ENCODE results near the gene RPLP1.

The RPLP1 gene

DNA sequence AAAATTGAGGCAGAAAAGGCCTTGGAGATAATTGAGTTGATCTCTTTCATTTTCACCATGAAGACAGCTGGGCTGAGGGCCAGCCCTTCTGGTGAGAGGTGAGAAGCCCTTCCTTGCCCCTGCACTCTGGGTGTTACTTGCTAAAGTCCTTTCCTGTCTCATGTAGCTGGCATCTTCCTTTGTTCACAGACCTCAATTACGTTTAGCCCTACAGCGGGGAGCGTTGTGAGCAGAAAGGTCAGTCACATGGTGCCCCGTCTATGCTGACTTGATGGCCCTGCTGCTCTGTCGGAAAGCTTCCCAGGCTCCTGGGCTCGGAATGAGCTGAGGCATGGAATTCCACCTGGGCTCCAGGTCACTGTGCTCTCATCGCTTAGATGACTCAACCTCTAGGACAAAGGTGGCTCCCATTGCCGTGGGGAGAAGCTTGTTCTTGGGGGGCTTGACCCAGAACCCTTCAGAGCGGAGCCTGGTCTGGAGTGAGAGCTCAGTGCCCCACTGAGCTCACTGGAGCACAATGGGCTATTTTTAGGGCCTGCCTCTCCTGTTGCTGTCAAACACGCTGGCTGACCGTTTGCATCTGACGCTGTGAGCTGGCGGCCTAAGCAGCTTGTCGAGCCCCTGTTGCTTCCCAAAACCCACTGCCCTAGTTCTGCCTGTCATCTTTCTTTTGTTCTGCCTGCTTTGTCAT is 47.0 kb downstream of the RPLP1 start:
- no peak for DNase-seq

DNA sequence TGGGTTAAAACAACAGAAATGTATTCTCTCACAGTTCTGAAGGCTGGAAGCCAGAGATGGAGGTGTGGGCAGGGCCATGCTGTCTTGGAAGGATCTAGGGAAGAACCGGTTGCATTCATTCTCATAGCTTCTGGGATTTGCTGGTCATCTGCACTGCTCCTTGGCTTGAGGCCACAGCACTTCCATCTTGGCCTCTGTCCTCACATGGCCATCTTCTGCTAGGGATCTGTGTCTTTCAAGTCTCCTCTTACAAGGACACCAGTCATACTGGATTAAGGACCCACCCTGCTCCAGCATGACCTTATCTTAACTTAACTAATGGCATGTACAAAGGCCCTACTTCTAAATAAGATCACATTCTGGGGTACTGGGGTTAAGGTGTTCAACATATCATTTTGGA is 47.7 kb downstream of the RPLP1 start:
- DNase-seq = no peak

DNA sequence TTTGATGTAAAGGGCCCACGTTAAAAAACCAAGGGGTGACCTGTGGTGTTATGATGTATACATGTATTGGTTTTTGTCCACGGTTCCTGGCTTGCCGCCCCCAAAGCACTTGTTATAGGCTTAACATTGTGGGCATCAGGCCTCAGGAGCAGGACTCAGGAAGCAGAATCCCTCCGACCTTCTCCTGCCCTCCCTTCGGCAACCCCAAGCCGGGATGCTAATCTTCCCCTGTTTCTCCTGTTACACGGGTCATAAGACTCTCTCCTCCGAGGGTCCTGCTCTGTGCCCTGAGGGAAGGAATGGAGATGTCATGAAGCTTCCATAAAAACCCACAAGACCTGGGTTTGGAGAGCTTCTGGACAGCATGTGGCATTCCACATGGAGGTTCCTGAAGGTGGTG is 48.8 kb downstream of the RPLP1 start:
- no peak for DNase-seq

DNA sequence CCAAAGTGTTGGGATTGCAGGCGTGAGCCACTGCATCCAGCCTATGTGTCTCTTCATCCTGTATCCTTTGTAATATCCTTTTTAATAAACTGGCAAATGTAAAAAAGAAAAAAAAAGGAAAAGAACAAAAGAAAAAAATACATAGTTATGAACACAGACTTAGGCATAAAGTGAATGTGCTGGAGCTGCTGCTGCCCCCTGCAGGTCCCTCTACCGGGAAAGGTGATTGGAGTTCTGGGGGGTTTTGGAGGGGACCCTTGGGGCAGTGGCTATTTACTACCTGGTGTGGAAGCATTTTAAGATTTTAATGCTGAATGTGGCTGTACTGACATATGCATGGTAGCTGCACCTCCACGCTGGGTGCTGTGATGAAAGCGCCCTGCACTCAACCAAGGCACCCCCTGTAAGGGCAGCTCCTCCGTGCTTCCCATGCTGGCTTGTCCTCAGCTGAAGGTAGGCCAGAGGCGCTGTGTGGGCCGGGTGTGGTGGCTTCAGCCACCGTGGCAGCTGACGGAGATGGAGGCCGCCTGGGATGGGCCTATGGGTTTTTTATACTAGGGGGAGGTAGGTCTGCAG is 49.9 kb downstream of the RPLP1 start:
- DNase-seq = no peak

DNA sequence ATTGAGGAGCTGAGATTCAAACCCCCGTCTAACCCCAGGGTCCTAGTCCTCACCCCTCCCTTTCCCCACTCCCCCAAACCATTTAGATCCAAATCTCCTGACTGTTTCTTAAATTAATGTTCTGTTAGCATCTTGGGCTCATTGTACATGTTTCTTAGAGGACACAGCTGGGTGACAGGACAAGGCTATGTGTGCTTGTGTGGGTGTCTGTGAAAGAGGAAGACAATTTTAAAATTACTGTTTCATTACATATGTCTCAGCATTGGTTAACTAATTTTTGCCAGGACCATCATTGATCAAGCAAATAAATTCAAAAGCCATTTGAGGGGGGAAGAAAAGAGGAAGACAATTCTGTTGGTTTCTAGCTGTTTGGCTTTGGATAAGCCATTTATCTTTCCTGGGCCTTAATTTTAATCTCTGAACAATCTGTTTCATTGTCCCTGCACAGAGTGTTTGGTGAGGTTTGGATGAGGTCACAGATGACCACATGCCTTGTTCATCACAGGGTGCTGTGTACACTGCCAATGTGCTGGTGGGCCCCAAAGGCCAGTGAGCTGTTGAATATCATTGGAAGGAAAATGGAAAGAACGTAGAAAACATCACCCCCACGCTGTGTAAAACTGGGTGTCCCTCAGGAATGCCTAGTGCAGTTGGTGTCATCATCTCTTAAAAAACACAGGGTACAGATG is 51.9 kb downstream of the RPLP1 start:
- no peak for DNase-seq
